DND-41 (cell line): ENCODE results near the gene CNTLN.

ENCODE experiments used
- EZH2 ChIP-seq: IDR thresholded peaks from 3 replicates; pipeline ENCODE4 v1.6.1; 2012; ENCODE audit warnings: borderline replicate concordance, low read depth, mild to moderate bottlenecking, moderate library complexity, low read length, inconsistent platforms; ENCODE audit not compliant: severe bottlenecking
- TF ChIP-seq, protein P1 (sequence below): IDR thresholded peaks from 2 replicates; pipeline ENCODE4 v1.5.1; 2012; ENCODE audit warnings: borderline replicate concordance, low read length, moderate library complexity, mild to moderate bottlenecking; ENCODE audit not compliant: poor library complexity, severe bottlenecking; ENCODE audit errors: extremely low read depth

DNA sequence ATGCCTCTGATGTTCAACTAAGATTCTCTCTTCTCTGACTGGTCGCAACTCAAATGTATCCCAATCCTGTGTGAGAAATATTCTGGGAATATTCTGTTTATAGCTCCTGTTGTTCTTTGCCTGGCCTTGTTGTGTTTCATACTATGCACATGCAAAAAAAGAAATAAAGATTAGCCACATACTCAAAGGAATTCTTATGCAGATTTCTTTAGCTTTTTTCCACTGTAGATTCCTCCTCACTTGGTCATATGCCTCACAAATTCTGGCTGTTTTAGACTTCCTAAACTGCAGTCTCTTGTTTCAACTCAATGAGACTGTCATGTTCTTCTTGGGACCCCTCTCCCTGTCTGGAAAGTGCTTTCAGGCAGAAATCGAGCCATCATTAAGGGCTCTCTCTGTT is 226.5 kb downstream of the CNTLN start:
- TF ChIP-seq, protein P1, sequence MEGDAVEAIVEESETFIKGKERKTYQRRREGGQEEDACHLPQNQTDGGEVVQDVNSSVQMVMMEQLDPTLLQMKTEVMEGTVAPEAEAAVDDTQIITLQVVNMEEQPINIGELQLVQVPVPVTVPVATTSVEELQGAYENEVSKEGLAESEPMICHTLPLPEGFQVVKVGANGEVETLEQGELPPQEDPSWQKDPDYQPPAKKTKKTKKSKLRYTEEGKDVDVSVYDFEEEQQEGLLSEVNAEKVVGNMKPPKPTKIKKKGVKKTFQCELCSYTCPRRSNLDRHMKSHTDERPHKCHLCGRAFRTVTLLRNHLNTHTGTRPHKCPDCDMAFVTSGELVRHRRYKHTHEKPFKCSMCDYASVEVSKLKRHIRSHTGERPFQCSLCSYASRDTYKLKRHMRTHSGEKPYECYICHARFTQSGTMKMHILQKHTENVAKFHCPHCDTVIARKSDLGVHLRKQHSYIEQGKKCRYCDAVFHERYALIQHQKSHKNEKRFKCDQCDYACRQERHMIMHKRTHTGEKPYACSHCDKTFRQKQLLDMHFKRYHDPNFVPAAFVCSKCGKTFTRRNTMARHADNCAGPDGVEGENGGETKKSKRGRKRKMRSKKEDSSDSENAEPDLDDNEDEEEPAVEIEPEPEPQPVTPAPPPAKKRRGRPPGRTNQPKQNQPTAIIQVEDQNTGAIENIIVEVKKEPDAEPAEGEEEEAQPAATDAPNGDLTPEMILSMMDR: no peak
- TF ChIP-seq EZH2: no peak
